Measurements from ENCODE around the gene PRKAG2. TPM values are rescaled to one million over a fixed set of nuclear protein-coding genes. Genes with fewer than 3 reads are reported as not detected.

PRKAG2 gene
- total RNA-seq, 1 donor from 2014 or later = 35.4 TPM

- peaks cover 24% of the 10 kb centered on the region for H3K4me1 ChIP-seq
- no peak overlapping the region for H3K4me3 ChIP-seq
- no peaks in the 10 kb centered on the region for H3K9me3 ChIP-seq
- intact Hi-C loops (cut with DNase I) = no loop called here
- TF ChIP-seq CTCF (IDR thresholded peaks at IDR 0.05) = no peak
- ATAC-seq (no peak), DNase-seq (no peak)
- H3K27me3 ChIP-seq (ENCODE audit: low read depth) = no peaks in the 10 kb centered on the region
- no peak overlapping the region for H3K27ac ChIP-seq
- H3K36me3 ChIP-seq = no peaks in the 10 kb centered on the region
These were observed 180.0 kb downstream of the PRKAG2 start for GRCh38 chr7:151696721-151697514.

DNA sequence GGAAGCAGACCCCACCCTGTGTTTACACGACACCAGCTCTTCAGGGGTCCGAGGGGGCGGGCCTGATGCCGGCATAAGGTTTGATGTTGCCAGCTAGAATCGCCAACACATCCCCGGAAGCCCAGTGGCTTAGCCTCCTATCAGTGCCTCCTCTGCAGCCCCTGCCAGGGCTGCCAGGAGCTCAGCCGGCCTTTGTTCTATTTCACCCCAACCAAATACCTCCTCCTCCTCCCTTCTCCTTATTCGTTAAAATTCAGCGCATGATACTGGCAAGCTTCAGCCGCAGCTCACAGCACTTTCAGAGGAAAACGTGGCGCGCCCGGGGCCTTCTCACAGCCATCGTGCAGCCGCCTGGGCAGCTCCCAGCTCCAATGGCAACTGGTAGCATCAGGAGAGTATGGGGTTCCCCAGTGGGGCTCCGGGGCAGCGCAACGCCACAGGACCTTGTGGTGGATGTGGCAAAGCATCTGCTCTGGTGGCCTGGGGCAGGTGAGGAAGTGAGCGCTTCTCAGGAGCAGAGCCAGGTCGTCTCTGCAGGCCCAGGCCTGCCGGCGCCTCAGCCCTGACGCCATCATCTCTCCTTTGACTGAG is 180.9 kb downstream of the PRKAG2 start:
- DNase-seq = no peak
- intact Hi-C loops (cut with DNase I) = no loop called here
- ATAC-seq = no peak
- Histone ChIP-seq H3K4me1 (peaks cover 24% of the 10 kb centered on the region), H3K9me3 (no peaks in the 10 kb centered on the region), H3K4me3 (no peak overlapping the region), H3K27ac (no peak overlapping the region), H3K36me3 (no peaks in the 10 kb centered on the region), H3K27me3 (ENCODE audit: low read depth) (no peaks in the 10 kb centered on the region)
- TF ChIP-seq CTCF (IDR thresholded peaks at IDR 0.05) = no peak

DNA sequence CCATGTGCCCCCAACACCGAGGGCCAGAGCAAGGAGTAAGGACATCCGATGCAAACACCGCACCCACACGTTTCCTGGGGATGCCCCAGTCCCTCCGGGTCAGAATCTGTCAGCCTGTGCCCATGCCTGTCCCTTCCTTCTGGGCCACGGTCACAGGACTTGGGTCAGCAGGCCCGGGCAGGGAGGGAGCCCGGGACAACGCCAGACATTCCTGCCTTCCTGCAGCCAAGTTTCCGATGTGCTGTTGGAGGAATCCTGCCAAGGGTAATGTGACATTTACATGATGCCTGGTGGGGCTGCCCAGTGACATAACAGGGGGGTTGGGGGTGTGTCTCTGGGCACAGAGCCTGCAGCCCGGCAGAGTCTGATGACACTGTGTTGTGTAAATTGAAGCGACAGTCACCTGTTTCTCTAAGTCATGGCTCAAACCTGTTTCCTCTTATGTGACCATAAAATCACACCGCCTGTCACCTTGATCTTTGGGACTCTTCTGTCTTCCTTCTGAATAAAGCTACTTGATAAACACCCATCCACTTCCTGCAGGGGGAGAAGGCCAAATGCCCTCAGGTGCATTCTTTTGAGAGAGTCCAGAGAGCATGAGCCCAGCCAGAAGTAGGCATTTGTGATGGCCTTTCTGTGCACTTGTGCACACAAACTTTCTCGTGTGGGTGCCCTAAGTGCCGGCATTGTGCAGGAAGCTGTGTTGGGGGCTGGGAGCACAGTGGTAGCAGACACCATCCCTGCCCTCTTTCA is 181.9 kb downstream of the PRKAG2 start:
- H3K36me3 ChIP-seq = no peaks in the 10 kb centered on the region
- intact Hi-C loops (cut with DNase I) = no loop called here
- peak; percentile 46 to 54 for ATAC-seq
- peak; percentile 51 for DNase-seq
- TF ChIP-seq CTCF (IDR thresholded peaks at IDR 0.05) = no peak
- H3K9me3 ChIP-seq = no peaks in the 10 kb centered on the region
- H3K4me3 ChIP-seq = no peak overlapping the region
- H3K4me1 ChIP-seq = peaks cover 28% of the 10 kb centered on the region
- peak overlapping the region; percentile 36 for H3K27ac ChIP-seq
- no peaks in the 10 kb centered on the region for H3K27me3 ChIP-seq (ENCODE audit: low read depth)

- Histone ChIP-seq H3K27me3 (ENCODE audit: low read depth) (no peaks in the 10 kb centered on the region), H3K4me3 (no peak overlapping the region), H3K4me1 (peaks cover 33% of the 10 kb centered on the region), H3K27ac (peak overlapping the region; percentile 36), H3K9me3 (no peaks in the 10 kb centered on the region), H3K36me3 (no peaks in the 10 kb centered on the region)
- ATAC-seq (no peak), DNase-seq (no peak)
- no peak for TF ChIP-seq CTCF (IDR thresholded peaks at IDR 0.05)
- intact Hi-C loops (cut with DNase I) = no loop called here
These were observed 182.5 kb downstream of the PRKAG2 start for GRCh38 chr7:151694441-151694827.

- peaks cover 45% of the 10 kb centered on the region for H3K4me1 ChIP-seq
- no peak overlapping the region for H3K27ac ChIP-seq
- intact Hi-C loops (cut with DNase I) = no loop called here
- ATAC-seq (no peak), DNase-seq (no peak)
- H3K4me3 ChIP-seq = no peak overlapping the region
- H3K9me3 ChIP-seq = no peaks in the 10 kb centered on the region
- H3K36me3 ChIP-seq = no peaks in the 10 kb centered on the region
- no peak for TF ChIP-seq CTCF (IDR thresholded peaks at IDR 0.05)
- H3K27me3 ChIP-seq (ENCODE audit: low read depth) = no peaks in the 10 kb centered on the region
These were observed 183.8 kb downstream of the PRKAG2 start for GRCh38 chr7:151693140-151693539.

Measured in lower lobe of right lung (tissue), 2 donors.